ENCODE measurements around the gene FOXB1. TPM values are rescaled to one million over a fixed set of nuclear protein-coding genes. Genes with fewer than 3 reads are reported as not detected.

Gene FOXB1
- 0.05 TPM in 1 of 2 replicates, not detected in the other for total RNA-seq (2014; rRNA removed; shearing (Covaris generic))

DNA sequence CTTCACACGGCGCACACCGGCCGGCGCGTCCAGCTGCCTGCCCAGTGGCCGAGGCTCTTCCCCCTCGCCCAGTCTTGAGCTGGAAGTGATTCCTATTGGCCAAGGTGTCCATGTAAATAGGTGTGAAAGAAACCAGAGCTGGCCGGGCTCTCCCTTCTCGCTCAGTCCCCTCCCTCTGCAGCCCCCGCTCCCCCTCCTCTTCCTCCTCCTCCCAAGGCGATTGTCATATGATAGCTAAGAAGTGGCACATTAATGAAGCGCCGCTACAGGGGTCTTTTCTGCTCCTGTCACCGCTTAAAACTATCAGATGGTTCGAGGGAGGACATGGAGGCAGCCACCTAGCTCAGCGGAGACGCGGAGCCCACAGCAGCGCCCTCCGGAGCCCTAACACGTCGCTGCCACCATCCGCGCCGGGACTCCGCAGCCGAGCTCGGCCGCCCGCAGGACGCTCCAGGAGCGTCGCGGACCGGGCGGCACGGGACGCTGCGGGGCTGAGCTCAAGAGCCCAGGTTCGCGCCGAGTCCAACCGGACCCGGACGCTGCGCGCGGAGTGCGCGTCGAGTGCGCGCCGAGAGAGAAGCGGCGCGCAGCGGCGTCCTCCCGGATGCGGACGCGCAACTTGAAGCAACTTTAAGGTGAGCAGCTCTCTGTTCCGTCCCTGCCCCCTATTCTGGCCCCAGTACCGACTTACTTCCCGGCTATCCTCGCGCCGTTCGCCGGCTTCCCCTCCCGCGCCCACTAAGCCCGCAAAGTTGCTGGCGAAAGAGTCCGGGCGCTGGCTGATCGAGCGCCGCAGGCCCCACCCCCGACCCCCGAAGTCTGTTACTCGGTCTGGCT is at the start of gene FOXB1:
Gene FOXB1 (plus strand): TSS at position 303 of the 837 bp plus-strand sequence. CDS start 653 bp downstream, outside the sequence.
- no peak for DNase-seq (ENCODE audit: low spot score)

DNA sequence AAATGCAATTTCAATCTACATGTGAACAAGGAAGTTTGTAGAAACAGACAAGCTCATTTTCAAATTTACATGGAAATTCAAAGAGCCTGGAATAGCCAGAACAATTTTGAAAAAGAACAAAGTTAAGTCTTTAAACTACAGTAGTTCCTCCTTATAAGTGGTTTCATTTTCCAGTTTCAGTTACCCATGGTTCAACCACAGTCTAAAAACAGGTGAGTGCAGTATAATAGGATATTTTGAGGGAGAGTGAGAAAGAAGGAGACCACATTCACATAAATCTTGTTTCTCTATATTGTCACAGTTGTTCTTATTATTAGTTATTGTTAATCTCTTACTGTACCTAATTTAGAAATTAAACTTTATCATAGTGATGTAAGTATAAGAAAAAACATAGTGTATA is 45.8 kb upstream of the FOXB1 start:
- DNase-seq (ENCODE audit: low spot score) = no peak

DNA sequence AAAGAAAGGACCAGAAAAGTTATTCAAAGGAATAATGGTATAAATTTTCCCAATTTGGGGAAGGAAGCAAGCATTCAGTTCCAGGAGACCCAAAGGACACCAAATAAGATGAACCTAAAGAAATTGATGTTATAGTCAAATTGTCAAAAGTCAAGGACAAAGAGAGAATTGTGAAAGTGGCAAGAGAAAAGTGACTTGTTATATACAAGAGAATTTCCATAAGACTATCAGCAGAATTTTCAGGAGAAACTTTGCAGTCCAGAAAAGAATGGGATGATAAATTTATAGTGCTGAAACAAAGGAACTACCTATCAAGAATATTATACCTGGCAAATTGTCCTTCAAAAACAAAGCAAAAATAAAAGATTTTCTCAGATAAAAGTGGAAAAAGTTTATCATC is 43.8 kb upstream of the FOXB1 start:
- DNase-seq (ENCODE audit: low spot score) = no peak

DNA sequence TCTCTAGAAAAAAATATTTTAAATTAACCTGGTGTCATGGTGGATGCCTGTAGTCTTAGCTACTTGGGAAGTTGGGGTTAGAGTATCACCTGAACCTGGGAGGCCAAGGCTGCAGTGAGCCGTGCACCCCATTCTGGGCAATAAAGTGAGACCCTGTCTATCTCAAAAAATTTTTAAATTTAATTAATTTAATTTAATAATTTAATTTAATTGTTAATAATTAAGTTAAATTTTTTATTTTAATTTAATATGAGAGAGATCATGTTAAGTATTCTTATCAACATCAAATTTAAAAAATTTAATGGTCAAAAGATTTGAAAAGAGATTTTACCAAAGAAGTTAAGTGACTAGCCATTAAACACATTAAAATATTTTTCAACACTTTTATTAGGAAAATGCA is 40.8 kb upstream of the FOXB1 start:
- no peak for DNase-seq (ENCODE audit: low spot score)

DNA sequence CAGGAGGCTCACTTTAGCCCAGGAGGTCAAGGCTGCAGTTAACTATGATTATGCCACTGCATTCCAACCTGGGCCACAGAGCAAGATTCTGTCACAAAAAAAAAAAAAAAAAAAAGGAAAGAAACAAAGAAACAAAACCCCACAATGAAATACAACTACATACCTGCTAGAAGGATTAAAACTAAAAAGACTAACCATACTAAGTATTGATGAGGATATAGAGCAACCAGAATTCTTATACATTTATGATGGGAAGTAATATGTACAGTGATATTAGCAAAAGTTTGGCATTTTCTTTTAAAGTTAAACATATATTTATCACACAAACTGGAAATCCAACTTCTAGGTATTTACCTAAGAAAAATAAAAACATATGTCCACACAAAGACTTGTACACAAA is 40.2 kb upstream of the FOXB1 start:
- no peak for DNase-seq (ENCODE audit: low spot score)

DNA sequence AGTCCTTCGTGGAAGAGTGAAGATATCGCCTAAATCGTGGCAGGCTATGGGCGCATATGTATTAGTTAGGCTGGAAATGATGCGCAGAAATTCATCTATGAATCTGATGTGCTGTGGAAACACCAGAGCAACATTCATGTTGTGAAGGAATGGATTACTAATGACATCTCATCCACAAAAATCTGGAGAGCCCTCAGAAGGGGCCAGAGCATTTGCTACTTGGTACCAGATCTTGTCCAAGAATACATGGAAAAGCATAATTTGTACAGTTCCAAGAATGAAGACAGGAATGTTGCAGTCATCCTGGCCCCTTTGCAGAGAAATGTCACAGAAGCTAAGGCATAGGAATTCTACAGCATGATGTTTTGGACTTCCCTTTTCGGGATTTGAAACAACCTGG is 38.4 kb upstream of the FOXB1 start:
- no peak for DNase-seq (ENCODE audit: low spot score)

DNA sequence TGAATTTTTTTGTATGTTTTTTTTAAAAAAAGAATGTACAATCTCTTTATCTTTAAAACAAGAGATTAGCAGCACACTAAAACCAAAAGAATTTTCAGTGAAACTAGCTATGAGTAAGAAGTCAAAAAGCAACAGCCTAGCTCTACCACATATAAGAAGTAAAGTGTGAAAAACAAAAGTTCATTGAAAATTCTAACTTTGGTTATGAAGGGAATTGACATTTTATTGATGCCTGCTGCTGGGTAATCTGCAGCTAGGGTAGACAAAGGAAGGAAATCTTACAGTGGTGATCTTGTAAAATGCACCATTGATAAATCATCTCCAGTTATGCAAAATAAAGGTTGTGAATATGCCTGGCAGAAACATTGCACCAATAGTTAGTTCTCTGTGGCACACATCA is 37.8 kb upstream of the FOXB1 start:
- DNase-seq (ENCODE audit: low spot score) = no peak

DNA sequence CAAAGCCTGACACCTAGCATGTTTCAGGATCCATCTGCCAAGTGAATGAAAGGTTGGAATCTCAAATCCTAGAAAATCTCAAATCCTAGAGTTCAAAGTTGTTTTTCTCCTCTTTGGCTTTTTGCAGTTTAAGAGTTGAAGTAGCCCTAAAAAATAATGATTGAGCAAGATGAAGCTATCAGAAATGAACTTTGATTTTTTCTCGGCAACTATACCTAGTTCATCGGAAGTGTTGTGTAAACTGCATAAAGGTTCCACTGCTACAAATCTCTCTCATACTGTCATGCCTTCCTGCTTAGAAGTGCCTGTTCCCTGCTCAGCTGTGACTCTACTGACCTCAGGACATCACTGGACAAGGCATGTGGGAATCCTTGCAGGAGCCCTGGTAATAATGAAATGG is 35.8 kb upstream of the FOXB1 start:
- no peak for DNase-seq (ENCODE audit: low spot score)

DNA sequence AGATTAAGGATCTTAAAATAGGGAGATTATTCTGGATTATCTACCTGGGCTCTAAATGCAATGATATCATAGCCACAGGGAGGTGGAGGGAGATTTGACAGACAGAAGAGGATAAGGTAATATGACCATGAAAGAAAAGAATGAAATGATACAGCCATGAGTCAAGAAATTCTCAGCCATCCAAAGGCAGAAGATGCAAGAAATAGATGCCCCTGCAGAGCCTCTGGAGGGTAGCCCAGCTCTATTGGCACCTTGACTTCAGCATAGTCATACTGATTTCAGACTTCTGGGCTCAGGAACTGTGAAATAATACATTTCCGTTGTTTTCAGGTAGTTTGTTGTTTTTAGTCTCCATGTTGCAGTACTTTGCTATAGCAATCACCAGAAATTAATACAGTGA is 31.9 kb upstream of the FOXB1 start:
- DNase-seq (ENCODE audit: low spot score) = no peak

DNA sequence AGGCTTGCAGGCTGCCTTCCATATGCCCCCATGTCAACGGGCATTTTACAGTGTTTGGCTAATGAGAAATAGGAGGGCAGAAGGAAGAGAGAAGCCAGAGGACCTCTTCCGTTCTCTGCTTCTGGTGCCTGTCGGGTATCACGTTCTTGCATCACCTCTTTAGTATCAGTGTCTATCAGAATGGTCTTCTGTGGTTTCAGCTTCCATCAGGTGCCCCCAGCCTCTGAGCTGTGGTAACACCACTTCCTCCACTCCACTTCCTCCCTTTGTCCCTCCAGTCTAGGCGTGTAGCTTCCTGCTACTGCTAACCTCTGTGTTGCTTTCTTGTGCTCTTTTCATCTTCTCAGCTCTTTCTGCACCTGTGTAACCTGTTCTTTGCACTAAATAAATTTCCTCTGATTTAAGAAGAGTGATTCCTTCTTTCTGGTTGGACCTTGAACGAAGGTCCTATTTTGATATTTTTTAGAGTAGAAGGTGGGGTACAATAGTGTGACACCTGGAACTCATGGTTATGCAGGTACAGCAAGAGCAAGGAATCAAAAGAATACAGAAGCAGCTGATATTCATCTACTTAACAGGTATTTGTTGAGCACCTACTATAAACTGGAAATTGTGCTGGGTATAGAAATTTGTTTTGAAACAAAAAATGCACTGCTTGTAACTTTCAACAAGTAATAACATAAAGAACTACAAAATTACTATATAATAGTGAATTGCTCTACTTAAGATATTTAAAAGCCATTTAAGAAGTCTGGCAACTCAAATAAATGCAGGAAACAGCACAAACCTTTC is 27.4 kb upstream of the FOXB1 start:
- no peak for DNase-seq (ENCODE audit: low spot score)

DNA sequence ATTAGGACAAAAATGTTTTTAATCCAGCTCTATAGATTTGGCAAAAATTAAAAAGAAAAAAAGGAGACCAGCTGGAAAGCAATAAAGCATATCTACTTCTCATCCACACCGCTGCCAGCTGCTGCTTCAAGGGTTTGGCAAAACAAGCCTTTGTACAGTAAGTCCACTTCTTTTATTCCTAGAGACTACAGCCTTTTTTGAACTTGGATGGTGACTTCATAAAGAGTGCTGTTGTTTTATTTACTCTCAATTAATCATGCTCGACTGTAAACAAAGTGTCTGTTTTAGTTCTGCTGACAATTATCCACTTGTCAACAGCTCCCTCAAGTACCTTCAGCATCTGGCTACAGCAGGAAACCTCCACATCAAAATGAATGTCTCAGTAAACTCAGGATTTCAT is 12.3 kb upstream of the FOXB1 start:
- DNase-seq (ENCODE audit: low spot score) = no peak

DNA sequence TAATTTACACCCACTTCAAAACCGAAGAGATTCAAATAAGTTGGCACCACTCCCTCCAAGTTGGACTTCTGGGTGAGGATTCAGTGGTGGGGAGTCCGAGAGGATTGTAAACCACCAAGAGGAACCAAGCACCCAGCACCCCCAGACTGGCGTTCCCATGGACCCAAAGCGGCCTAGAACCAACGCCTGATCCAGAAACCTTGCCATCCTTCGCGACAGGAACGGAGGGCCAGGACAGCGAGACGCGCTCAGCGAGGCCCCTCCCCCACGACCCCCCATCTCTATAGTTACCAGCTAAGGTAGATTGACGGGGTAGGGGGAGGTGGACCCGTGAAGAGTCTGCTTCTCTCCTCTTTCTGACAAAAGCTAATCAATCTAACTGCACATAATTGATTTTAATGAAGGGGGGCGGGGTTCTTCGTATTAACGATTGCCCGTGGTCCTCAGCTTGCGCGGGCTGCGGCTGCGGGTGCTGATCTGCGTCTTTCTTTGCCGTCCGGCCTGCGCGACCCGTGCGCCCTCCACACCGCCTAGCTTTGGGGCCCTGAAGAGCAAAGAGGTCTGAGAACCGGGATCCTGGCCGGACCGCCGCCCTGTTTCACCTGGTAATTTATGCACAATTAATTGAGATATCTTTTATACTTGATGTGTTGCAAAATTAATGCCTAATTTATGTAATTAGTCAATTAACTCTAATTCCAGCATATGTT is 10.9 kb upstream of the FOXB1 start:
- no peak for DNase-seq (ENCODE audit: low spot score)

DNA sequence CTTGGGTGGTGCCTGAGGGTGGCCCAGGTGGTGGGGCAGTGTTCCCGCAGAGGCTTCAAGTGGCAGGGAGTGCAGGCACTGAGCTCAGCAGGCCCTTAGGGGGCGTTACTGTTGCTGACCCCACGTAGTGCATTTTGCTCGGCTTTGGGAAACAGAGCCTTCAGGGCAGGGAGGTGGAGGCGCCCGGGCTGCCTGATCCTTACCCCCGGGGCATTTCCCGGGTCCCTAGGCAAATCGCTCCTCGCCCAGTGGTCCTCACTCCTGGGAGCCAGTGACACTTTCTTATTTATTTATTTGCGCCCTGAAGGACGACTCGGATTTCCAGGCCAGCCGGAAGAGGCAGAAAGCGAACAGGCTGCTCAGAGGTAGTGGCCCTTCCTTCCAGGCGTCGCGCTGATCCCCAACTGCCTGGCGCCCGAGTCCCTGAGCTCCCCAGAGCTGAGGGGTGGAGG is 10.1 kb upstream of the FOXB1 start:
- DNase-seq (ENCODE audit: low spot score) = peak; percentile 18

DNA sequence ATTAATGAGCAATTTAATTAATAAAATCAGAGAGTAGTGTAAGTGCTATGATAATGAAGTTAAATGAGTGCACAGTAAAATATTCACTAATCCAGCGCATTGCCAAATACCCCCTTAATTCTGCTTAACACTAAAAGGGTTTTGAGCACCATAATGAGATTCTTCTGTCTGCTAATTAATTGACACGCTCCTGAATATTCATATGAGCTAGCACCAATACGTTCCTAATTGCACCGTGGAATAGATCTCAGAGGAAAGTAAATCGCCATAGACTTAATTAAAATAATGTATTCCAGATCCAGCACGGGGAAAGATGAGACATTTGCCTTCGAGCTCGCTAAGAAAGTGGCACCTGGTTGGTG is 9.6 kb upstream of the FOXB1 start:
- no peak for DNase-seq (ENCODE audit: low spot score)

DNA sequence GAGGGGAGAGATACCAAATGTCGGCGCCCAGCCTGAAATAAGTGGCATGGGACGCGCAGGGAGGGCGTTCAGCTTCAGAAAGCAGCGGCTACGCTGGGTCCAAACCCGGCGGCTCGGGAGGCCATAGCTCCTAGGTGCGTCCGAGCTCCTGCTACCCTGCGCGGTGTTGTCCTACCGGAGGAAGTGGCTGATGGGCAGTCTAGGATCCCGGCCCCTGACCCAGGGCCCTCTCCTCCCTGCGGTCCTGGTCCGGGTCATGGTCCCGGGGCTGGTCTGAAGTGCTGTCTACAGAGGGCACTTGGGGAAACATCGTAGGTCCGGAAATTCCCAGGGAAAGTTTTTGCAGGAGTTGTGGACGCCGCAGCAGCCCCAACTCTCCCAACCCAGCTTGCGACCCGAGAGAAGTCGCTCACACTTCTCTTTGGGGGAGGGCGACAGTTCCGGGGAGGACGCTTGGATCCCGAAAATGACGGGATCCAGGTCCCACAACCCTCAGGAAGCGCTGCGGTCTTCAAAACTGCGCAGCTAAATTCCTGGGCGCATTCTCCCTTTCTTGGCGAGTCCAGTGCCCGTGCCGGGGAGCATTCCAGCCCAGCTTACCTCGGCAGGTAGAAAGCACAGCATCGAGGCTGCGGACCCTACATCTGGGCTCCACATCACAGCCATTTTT is 9.1 kb upstream of the FOXB1 start:
- DNase-seq (ENCODE audit: low spot score) = no peak

DNA sequence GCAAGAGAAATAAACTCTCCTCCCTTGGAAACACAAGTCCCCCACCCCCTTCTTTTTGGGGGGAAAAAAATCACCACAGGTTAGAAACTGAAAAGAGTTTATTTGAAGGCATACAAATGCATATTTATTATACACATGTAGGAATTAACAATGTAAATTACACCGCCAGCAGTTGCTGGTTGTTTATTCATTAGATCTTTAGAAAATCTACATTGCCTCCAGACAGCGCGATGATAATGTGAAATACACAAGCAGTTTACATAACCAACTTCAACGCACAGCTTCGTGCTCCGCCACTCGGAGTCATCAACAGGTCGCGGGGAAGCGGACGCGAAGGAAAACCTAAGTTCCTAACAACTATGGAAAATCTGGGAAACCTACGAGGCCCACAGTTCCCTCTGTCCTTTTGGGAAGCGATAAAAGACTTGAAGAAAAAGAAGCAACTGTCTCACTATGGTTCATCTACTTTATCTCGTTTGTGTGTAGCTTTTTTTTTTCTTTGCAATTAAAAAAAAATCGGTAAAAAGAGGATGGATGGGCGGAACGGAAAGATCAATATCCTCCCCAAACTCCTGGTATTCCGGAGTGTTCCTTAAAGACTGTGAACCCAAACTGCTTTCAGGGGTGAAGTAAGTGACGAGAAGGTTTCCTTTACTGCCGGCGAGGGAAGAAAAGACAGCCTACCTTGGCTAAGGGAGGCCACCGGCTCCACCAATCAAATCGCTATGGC is 8.4 kb upstream of the FOXB1 start:
- no peak for DNase-seq (ENCODE audit: low spot score)

DNA sequence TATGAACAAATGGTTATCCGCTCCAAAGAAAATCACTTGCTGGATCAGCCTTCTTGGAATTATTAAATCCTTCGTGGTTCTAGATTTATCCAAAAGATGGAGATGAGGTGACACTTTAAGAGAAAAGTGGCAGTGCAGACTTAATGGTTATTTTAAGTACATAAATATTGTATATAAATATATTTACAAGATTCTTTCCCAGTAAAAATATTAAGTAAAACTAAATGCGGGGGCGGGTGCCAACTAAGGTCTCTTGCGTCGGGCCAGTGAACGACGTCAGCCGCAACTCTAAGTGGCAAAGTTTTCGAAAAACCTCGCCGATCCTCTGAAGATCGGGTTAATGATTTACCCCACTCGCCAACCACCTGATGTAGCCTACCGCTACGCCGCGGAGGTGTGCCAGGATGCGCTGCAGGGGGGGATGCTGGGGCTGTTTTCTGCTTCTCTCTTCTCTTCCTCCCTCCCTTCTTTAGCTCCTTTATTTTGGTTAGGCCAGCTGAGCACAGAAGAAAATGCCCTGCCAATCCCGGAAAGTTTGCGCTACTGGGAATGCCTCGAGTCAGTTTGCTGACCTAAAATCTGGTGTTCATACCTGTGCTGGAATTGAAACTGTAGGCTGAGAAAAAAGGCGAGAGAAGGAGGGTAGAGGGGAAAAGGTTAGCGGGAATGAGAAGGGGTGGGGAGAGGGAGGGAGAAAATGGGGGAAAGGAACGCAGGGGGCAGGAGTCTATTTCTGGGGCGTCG is 7.6 kb upstream of the FOXB1 start:
- no peak for DNase-seq (ENCODE audit: low spot score)

DNA sequence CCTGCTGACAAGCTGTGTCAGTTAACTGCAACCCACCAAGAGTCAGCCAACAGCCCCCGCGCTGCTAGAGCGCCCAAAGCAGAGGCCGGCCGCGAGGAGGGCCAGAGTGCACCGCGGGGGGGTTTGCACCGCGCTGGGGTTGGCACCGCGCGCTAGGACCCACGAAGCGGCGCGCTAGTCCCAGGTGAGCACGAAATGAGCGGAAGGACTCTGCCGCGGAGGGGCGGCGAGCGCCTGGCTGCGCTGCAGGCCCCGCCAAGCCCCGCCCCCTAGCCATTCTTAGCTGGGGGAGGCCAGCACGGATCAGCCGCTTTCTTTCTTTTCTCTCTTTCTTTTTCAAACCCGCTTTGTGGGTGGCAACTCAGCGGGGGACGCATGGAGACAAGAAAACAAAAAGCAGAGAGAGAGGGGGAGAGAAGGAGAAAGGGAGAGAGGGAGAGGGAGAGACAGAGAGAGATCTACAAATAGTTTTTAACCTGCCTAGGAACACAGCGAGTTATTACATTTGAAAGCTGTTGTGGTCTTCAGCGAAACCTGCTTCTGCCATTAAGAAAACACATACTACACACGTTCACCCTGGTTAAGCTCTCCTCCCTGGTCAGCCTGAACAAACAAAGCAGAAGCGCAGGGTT is 6.9 kb upstream of the FOXB1 start:
- no peak for DNase-seq (ENCODE audit: low spot score)

DNA sequence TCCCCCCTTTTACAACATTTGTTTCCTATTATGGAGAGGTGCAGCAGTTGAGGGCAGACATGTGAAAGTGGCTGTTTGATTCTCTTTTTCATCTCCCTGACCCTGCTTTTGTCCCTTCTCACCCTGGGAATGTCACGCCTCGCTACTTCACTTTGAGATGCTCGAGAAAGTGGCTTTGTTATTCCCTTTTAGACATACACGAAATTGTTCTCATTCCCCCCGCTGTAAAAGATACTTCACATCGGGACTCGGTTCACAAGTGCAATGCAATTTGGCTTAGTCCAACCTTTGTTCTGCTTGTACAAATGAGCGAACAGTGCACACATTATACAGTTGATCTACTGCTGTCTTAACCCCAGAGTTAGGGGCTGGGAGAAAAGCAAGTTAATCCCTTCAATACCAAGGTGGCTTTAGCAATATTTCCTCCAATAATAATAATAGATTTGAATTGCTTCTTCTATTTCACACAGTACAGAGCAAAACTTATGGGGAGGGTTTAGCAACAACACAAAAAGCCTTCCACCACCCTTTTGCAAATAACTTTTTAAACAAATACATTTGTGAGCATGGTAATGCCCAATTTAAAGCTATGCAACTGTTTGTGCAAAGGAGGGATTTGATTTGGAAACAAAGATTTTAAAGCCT is 5.7 kb upstream of the FOXB1 start:
- DNase-seq (ENCODE audit: low spot score) = no peak
